ENCODE results near the gene SIMC1.

- TF ChIP-seq CTCF (IDR thresholded peaks at IDR 0.05) (no peak), POLR2A (IDR thresholded peaks at IDR 0.05) (no peak)
These were observed 122.7 kb downstream of the SIMC1 start for GRCh38 chr5:176360894-176361436.
